NCI-H82 (cell line): ENCODE data around the gene FARS2.
A peak's percentile ranks its signal among the peaks of the same experiment; 100 is the strongest.

ENCODE experiments used
- DNase-seq: peaks from one replicate; lab custom pipeline; 2025; lab: John Stamatoyannopoulos, UW

The FARS2 gene

DNA sequence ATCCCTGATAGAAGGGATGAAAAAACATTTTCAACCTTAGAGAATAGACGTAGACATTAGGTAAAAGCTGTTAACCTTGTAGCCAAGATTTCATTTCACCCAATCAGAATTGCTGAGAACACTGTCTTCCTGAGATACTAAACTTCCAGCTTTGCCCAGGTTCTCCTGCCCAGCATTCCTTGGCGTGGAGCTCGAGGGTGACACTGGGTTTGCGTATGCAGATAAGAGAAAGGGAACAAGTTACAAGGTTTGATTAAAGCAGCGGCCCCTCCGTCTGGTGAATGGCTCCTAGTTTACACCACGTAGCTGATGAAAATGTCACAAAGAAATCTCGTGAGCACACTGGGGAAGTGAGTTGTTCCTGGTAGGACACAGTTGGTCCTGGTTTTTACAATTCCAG, 247.8 kb downstream of the FARS2 start:
- DNase-seq = no peak

DNA sequence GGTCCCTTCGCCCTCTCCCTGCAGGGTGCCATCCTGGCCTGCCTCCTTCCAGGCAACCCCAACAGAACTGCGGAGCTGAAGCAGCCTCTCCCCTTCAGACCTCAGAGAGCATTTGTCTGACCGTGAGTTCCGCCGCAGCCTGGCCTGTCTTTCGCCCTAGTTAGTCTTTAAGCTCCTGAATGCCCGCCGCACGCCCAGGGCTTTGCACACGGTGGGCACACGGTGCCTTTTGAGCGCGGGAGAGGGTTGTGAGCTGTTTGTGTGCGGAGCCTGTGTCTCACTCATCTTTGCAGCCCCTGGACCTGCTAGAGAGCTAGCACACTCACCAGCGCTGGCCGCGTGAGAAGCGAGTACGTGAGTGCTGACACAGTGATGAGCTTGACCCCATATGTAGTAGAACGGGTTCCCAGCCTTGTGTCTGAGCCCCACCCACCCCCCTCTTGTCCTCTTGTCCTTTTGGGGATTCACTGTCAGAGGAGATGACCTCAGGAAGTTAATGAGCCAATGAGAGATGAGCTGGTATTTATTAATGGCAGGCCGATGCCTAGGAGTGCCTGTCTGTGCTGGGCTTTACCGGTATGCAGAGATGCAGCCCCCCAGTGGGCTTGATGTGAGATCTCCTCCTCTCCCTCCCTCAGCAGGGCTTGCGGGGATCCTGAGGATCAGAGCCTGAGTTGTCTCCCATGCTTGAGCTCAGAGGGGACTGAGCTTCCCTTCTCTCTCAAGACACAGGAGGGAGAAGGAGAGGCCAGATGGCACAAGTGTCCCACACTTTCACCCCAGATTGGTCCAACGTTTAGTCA, 249.2 kb downstream of the FARS2 start:
- DNase-seq = no peak

DNA sequence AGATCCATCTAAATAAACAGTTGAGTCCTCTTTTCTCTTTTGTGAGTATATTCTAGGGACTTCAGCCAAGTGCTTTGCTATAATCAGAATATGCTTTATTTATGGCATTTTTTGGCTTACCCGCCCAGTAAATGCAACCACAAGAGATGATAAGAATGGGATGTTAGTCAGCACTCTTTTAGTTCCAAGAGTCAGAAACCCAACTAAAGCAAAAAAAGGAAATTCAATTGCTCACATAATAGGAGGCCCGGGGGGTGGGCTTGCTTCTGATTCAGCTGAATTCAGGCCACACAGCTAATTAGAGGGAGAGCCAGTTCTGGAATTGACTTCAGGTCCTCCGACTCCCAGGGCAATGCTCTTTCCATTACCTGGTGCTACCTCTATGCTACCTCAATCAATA, 250.6 kb downstream of the FARS2 start:
- no peak for DNase-seq

GRCh38 chr6:5512422-5512821, 251.1 kb downstream of the FARS2 start:
- DNase-seq = no peak

GRCh38 chr6:5513408-5513807, 252.1 kb downstream of the FARS2 start:
- DNase-seq = no peak

- no peak for DNase-seq
Observed at GRCh38 chr6:5514353-5514752, 253.0 kb downstream of the FARS2 start.

DNA sequence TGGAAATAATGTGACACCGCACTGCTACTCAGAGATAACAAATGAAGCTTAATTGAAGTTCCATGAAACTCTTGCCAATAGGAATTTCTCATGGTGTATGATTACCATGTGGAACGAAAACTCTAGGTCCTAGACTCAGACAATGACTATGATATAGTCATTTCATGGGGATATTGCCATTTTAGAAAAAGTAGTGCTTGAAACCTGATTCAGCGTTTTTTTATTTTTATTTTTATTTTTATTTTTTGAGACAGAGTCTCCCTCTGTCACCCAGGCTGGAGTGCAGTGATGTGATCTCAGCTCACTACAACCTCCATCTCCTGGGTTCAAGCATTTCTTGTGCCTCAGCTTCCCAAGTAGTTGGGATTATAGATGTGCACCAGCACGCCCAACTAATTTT, 253.9 kb downstream of the FARS2 start:
- no peak for DNase-seq

DNA sequence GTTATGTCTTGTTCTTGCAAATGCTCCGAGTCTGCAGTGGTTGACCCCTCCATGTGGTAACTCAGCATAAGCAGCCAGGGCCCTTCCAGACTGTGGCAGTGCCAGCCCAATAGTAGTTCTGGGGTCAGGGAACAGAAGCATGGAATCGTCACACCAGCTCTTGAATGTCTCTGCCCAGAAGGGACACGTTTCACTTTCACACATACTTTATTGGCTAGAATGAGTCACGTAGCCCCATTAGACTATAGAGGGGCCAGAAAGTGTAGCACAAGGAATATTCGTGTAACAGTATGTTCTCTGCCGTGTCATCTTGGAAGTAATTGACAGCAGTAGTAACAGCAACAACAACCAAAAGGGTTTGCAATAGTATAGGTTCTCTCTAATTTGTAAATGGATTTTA, 254.7 kb downstream of the FARS2 start:
- no peak for DNase-seq

DNA sequence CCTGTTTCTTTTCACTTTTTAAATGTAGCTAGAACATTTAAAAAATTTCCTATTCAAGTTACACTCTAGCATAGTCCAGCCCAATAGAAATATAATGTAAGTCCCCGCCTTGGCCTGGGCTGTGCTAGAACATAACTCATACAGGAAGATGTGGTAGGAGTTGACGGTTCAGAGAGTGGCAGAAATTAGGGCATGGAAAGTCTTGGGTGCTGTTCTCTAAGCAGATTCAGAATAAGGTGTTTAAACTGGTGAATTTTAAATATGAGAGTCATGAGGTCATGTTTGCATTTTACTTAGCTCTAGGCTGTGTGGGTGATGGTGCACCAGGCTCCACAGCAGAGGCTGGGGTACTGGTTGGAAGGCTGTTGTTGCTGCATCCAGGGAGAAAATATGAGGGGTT, 256.5 kb downstream of the FARS2 start:
- no peak for DNase-seq

DNA sequence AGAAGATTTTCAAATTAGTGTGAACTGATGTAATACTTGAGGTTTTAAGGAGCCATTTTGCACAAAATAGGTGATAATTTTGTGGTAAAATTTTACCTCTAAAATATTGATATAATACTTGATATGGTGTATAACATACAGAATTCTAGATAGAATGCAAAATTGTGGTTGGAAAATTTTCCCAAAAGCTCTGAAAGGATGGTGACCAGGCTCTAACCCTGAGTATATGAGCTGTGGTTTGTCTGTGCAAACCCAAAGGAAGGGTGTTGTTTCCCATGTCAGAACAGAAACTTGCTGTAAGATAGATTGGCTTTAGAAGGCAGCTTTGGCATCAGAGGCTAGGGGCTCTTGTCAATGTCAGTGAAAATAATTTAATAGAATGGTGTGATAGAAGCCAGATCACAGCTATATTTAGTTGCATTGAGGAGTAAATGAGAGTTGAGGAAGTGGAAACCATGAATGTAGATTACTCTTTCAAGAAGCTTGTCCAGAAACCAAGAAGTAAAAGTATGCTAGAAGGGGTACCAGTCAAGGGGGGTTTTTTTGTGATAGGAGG, 257.7 kb downstream of the FARS2 start:
- no peak for DNase-seq

GRCh38 chr6:5520796-5521195, 259.5 kb downstream of the FARS2 start:
- no peak for DNase-seq

DNA sequence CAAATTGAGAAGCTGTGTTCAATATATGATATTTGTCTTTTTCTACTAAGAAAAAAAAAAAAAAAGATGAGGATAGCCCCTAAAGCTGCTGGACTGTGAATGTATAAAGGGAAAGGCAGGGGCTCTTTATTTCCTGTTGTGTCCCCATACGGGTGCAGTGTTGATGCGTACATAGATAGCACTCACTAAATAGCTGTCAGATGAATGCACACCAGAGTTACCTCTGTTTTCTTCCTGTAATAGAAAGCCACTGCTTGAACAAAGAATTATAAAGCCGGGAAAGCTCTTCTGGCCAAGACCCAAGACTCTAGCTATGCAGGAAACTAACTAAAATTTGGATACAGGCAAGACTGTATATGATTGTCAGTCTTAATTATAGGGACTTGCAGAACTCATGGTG, 260.0 kb downstream of the FARS2 start:
- no peak for DNase-seq

- no peak for DNase-seq
Observed at GRCh38 chr6:5522147-5522546, 260.8 kb downstream of the FARS2 start.

- no peak for DNase-seq
Observed at GRCh38 chr6:5524110-5524509, 262.8 kb downstream of the FARS2 start.

- DNase-seq = no peak
Observed at GRCh38 chr6:5525209-5525608, 263.9 kb downstream of the FARS2 start.

DNA sequence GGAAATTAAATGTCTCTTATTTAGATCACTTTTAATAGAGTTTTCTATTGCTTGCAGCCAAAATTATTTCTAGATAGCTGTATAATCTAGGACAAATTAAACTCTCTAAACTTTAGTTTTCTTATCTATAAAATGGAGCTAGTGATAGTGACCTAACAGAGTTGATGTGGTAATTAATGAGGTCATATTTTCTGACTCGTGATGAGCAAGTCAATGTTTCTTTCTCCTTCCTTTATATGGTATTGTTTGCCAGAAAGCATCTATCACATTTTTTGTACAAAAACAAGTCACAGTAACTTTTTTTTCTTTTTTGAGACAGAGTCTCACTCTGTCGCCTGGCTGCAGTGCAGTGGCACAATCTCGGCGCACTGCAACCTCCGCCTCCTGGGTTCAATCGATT, 267.7 kb downstream of the FARS2 start:
- no peak for DNase-seq

GRCh38 chr6:5529733-5530132, 268.4 kb downstream of the FARS2 start:
- DNase-seq = peak; percentile 66

- DNase-seq = no peak
Observed at GRCh38 chr6:5531161-5531560, 269.8 kb downstream of the FARS2 start.

- no peak for DNase-seq
Observed at GRCh38 chr6:5531853-5532375, 270.6 kb downstream of the FARS2 start.

DNA sequence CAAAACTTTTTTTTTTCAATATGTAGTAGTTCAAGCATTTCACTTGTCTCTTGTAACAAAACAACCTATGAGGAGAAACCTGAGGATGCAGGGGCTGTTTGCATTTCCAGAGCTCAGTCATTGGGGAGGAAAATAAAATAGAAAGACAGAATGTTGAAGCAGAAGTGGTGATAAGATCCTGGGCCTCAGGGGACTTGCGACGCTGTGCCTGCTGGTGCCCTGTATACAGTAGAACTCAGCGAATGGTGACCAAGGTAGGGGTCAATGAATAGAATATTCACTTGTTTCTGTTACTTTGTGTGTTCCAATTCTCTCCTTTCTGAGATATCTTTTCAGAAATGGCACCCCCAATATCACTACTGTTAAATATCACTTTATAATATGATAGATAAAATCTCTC, 271.6 kb downstream of the FARS2 start:
- no peak for DNase-seq

- DNase-seq = no peak
Observed at GRCh38 chr6:5534643-5535042, 273.3 kb downstream of the FARS2 start.

DNA sequence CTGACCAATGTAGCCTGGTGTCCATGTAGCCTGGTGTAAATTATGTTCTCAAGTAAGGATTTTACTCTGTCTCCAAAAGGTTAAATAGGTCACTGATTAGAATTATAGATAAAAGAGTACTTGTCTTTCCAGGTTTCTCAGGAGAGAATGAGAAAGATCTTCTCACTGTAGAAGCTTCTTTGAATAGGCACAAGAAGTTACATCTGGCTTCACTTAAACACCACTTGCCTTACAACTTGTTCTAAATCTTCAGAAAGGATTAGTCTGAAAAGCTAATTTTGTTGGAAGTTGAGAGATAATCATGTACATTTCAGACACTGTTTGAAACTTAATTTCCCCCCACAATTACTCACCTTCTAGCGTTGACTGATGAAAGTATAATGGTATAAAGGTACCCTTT, 275.3 kb downstream of the FARS2 start:
- no peak for DNase-seq

DNA sequence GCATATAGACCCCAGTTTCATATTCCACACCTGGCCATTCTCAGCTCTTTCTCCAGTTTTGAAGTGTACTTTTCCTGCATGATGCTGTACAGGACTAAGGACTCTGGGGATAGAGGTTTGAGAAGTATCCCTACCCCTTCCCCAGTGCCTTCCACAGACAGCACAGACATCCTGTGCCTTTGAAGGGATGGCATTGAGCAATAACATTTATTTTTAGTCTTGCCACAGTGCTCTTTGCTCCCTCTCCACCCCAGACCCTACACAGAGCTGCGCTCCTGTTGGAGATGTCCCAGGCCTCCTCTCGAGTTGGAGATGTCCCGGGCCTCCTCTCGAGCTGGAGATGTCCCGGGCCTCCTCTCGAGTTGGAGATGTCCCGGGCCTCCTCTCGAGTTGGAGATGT, 275.8 kb downstream of the FARS2 start:
- DNase-seq = no peak

DNA sequence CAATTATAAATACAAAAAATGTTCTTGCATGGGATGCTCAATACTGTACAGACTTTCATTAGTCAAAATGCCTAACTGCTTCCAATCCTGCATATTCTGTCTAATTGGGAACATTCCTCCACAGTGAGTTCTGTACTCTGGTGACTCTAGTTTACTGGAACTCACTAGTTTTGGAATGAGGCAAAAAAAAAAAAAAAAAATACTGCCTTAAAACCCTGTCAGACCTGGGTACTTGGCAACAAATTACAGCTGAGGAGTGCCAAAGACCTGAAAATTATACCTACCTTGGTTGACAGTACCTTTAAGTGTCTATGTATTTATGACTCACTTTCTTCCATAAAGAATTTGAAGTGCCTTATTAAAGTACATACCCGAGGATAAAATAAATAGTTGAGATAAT, 276.7 kb downstream of the FARS2 start:
- no peak for DNase-seq
